ENCODE results near the gene GPR65.

- TF ChIP-seq CTCF (conservative IDR thresholded peaks at IDR 0.05; ENCODE audit: low read length) (no peak), EZH2phosphoT487 (IDR thresholded peaks at IDR 0.05; ENCODE audit: borderline replicate concordance) (no peak)
Observed at GRCh38 chr14:88026890-88027289, 22.0 kb downstream of the GPR65 start.
